Activated effector memory CD4-positive, alpha-beta T cell treated with anti-CD3 and anti-CD28 coated beads, Interleukin-2, amount 50 U/mL, for 16 hours (primary cell): ENCODE results near the gene GGCX.

Source experiments
- DNase-seq: peaks from one replicate; pipeline ENCODE4 v3.0.0-alpha.2; 2020

The GGCX gene

DNA sequence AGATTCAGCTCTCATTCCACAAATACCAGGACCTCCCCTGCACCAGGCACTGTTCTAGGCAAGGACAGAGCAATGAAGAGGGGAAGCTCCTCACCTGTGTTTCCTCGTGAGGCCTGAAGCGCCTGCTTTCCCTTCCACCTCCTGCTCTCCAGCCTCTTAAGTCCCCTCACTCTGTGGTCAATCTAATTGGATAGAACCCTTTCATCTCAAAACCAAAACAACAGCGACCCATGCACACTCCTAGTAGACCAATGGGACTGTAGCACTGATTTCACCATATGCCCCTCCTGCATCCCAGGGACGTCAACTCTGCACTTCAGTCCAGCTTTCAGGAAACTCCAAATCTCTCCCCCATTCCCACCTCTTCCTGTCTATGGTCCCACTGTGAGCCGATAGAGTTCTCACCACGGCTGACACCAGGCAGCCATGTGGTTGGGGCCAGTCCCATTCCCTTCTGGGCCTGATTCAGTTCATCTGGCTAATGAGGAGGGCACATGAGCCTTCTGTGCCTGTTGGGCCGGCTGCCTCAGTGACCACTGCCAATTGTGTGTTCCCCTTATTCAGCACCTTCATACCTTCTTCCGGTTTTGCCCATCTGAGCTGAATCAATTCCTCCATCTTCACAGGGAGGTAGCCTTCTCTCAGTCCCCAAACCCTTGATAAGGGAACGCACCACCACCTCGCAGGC, 55.6 kb downstream of the GGCX start:
- no peak for DNase-seq

DNA sequence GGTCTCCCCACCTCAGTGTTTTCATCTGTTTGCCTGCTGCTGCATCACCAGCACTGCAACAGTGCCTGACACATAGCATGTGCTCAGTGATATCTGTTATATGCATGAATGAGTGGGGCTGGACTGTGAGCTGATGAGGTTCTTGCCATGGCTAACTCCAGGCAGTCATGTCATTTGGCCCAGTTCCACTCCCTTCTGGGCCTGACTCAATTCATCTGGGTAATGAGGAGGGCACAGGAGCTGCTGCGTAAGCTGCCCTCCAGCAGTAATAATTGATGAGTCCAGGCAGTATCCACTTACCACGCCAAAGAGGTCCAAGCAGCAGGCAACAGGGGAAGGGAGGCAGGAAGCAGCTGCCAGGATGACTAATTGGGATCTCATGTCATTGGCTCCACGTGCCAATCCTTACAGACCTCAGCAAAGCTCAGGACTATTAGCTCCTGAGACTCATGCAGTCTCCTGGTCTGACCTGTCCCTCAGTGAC, 56.5 kb downstream of the GGCX start:
- DNase-seq: no peak

DNA sequence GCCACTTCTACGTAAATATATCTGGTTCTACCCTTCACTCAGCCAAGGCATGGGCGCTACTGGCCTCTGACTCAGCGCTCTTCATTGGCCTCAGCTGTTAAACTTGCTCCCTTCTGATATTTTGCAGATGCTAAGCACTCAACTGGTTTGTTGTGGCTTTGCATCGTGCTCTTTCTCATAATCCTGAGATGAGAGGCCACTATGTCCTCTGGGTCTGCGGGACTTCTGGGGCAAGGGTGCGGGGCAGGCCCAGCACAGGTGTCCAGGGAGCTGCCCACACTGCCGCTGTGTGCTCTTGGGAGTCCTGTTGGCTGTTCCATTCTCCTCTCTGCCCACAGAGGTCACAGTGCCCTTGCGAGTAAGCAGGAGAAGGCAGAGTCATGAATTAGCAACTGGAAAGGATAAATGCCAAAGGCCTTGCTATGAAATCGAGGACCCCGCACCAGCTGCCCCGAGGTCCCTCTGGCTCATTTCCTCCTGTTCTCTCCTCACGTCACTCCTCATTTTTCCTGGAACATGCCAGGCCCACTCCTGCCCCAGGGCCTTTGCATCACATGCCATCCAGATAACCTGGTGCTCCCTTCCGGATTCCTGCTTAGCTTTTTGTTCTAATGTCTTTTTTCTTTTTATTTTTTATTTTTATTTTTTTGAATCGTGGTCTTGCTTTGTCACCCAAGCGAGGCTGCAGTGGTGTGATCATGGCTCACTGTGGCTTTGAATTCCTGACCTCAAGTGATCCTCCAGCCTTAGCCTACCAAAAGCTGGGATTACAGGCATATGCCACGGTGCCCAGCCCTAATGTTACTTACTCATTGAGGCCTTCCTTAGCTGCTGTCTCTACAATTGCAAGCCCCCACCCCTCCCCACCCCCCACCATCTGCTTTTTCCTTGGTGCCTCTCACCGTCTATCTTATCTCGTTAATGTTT, 57.2 kb downstream of the GGCX start:
- no peak for DNase-seq

DNA sequence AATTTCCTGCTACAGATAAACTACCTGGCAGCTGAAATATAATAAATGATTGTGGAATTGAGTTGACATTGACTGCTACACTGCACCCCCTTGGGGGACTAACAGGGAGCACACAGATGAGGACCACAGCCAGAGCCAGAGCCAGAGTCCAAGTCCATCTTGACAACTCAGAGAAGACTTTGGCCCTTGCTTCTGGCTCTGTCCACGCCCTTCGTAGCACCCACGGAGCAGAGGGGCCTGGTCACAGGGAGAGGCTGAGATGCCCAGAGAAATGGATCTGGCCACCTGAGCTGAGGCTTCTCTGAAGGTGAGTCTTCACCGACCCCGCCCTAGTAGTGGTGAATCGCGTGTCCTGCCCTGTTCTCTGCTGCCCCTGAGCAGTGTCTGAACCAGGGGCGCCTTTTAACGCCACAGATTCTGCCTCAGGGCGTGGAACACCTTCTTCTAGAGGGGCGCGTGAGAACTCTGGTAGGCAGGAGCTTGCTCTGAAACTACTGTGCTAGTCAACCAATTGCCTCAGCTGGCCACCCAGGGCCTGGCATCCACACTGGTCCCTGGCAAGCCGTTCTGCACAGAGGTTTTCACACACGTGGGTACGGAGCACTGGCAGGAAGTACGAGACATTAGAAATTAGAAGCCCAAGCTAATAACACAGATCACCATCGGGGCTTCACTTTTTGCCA, 58.0 kb downstream of the GGCX start:
- no peak for DNase-seq

DNA sequence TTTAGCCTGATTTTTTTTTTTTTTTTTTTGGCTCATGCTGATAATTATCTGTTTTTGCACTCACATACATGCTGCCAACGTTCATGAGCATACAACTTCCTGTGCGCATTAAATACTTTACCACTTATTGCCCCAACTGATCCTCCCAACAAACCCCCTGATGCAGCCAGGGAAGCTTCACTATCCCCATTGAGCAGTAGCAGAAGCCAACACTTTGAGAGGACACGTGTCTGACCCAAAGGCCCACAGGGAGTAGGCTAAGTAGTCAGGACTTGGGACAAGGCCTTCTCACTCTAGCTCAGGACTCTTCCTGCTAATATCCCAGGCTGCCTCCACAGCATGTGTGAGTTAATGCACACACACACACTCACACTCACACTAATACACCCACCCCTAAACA, 58.6 kb downstream of the GGCX start:
- no peak for DNase-seq

DNA sequence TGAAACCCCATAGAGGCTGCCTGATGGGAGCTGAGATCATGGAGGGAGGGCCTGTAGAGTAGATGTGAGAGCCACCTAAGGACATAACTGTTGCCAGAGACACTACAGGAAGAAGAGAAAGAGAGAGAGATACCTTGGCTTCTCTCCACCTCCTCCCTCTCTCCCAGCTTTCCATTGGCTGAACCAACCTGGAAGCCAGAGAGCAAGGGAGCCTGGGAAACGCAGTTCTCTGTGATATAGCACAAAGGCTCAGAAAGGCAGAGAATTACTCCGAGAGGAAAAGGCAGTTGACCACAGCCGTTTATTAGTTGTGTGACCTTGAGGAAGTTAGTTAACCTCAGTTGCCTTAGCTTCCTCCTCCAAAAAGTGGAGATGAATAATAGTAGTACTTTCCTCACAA, 60.0 kb downstream of the GGCX start:
- no peak for DNase-seq

DNA sequence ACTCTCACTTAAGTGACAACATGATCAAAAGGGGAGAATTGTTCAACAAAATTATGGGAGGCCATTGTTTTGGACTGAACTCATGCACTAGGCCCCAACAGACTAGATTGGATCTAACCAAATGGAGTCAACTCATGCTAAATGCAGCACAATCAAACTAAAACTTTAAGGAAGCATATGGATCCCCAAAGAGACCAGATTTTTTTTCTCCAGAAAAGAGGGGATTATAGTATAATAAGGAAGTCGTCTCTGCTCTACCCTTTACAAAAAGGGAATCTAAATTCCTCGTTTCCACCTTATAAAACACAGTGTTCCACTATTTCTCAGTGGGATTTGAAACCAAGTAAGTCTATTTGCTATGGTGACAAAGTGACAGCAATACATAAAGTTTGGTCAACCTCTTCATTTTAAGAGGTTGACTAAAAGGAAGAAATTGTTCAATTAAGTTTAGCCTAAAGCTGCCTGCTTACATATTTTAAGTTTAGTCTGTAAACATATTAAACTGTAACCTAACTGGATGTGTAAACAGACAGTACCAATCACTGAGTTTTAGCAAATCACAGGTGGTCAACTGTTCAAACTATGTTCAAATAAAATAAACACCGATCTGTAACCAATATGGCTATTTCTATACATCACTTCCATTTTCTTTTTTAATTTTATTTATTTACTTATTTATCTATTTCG, 63.2 kb downstream of the GGCX start:
- no peak for DNase-seq

DNA sequence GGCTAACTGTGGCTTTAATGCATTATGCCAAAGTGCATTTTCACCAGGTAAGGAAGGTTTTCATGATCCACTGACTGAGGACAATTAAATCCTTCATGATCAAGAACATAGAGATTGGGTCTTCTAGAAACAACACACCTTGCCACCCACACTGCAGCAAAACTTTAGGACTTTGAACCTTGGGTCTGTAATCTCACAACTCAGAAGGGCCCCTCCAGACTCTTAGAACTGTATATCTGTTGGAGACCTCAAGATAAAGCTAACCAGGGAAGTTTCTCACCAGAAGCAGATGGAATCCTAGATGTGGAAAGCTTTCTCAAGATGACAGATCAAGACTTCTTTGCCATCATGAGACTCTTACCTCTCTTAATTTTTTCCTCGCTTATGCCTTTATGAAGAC, 64.9 kb downstream of the GGCX start:
- DNase-seq: no peak
